ENCODE results near the gene NFKB2.
A peak's percentile ranks its signal among the peaks of the same experiment; 100 is the strongest.

The NFKB2 gene

DNA sequence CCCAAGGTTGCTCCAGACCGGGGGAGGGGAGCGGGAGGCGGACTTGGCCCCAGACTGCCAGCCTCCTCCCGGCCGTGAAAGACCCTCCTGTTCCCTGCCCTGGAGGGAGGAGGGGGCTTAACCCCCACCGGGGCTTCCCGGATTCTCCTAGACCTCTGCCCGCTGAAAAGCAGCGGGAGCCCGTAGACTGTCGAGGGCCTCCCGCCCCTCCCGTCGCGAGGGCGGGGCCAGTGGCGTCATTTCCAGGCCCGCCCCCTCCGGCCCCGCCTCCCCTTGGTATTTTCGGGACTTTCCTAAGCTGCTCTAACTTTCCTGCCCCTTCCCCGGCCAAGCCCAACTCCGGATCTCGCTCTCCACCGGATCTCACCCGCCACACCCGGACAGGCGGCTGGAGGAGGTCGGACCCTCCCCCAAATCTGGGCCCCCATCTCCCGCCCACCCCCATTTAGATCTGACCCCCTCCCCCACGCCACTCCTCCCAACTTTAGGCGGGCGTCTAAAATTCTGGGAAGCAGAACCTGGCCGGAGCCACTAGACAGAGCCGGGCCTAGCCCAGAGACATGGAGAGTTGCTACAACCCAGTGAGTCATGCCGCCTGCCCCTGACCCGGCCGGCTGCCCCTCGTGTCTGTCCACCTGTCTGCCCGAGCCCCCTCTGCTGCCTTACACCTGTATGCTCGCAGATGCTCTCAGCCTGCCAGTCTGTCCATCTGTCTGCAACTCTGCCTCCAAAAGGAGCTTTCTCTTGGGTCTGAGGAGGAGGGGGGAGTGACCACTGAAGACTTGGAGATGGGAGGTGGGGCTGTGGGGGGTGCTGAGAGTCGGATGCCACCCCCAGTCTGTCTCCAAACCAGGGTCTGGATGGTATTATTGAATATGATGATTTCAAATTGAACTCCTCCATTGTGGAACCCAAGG, at the start of gene NFKB2:
NFKB2 (plus strand) TSS at position 306 of the 917 bp plus-strand sequence; CDS start at position 561, 255 bp downstream.
- peak; percentile 89 for DNase-seq (ENCODE audit: low spot score)

DNA sequence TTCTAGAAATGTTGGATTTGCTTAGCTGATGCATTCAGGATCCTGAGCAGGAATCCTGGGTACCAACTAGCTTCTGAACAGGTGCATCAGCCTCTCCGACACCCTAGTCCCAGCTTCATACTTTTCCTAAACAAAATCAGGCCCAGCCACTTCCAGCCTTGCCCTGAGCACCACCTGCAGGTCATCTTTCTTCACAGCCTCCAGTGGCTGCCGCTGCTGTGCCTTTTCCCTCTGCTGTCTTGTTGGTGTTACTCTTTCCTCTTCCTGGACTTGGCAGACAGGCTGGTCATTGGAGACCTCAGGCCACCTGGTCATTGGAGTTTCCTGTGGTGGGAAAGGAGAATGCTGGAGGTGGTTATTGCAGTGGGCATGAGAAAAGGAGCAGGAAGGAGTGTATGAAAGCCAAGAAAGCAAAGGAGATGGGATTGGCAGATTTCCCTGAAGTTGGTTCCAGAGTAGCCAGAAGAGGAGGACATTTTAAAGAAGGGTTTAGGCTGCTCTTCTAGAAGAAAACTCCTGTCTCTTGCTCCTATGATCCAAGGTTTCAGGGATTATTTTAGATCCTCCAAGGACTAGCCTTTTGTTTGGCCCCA, 48.2 kb upstream of the NFKB2 start:
- peak; percentile 46 for DNase-seq (ENCODE audit: low spot score)

DNA sequence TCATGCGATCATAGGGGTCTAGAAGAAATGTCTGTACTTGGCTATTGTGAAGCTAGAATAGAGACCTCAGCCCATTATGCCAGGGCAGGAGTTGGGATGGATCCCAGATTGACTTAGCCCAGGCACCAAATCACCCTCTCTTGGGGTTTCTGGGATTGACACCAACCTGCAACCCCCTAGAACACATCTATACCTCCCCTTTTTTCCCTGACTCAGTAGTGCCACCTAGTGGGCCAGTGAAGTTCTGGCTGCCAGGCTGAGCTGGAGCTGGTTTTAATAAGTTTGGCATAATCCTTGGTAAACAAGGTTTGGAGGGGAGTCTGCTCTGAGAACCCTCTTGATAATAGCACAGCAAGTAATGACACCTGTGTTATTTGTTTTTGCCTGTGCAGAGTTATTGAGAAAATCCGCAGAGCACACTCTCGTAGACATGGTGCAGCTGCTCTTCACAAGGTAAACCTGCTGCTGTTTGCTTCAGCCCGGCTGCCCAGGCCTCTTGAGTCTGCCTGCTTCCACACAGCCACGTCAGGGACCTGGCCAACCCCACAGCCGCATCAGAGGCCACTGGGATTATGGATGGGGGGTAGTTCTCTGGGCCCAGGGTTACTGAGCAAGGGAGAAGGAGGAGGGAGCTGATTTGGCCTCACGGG, 43.3 kb upstream of the NFKB2 start:
- peak; percentile 55 for DNase-seq (ENCODE audit: low spot score)

DNA sequence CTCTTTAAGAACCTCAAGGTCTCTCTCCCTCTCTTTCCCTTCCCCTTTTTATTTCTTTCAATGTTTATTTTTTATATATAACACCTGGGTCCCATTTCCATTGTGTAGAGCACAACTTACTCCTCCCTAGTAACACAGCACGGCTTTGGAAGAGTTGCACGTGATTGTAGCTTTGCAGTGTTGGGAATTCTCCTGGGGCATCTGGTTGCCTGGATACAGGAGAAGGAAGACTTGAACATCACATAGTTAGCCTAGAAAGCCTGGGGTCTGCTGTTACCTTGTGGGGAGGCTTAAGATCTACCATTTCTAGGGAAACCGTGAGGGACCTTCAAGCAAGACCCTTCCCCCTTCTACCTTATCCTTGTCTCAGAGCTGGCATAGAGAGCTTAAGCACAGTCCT, 41.1 kb upstream of the NFKB2 start:
- no peak for DNase-seq (ENCODE audit: low spot score)

- no peak for DNase-seq (ENCODE audit: low spot score)
These were observed 36.7 kb upstream of the NFKB2 start for GRCh38 chr10:102358712-102359382.

DNA sequence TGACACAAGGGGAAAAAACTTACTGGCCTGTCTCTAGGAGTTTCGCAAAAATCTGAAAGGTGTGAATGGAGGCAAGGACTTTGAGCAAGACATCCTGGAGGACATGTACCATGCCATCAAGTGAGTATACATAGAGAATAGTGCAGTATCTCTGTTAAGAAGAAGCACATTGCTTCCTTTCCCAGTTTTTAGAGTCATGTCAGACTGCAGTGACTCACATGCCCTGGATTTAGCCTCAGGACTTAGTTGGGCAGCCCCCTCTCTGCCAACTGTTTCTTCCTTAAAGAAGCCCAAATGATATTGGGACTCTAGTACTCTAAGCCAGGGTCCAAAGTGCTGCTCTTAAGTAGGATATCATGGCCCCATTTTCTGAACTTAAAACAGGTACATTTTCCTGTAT, 28.1 kb upstream of the NFKB2 start:
- no peak for DNase-seq (ENCODE audit: low spot score)

GRCh38 chr10:102368077-102368476, 27.4 kb upstream of the NFKB2 start:
- DNase-seq (ENCODE audit: low spot score): no peak

GRCh38 chr10:102371295-102371694, 24.2 kb upstream of the NFKB2 start:
- DNase-seq (ENCODE audit: low spot score): no peak

GRCh38 chr10:102375250-102375649, 20.3 kb upstream of the NFKB2 start:
- DNase-seq (ENCODE audit: low spot score): no peak

DNA sequence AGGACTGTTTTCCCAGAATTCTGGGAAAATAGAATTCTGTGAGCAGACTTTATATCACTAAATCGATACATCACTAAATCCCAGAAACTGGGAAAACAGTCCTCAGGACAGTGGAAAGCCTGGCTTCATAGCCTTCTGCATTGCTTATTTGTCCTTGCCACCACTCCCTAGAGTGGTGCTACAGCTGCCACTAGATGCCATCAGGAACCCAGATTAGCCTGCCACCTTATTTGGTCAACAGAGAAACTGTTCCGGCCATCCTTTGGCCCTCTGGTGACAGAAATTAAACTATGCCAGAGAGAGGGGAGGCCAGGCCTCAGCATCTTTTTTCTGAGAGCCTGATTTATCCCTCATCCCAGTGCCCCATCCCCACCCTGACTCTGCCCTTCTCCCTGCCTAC, 19.6 kb upstream of the NFKB2 start:
- DNase-seq (ENCODE audit: low spot score): no peak

DNA sequence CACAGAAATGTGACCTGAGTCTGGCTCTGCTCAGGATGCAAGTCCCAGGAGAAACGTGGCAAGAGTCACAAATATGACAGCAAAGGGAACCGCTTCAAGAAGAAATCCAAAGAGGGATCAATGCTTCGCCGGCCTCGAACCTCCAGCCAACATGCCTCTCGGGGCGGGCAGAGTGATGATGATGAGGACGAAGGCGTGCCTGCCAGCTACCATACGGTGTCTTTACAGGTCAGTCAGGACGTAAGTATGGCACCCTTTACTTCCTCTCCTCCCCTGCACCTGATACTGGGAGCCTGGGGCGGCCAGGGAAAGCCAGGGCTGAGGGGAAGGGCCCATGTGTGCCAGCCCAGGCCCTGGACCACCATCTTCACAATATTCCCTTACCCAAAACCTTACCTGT, 18.6 kb upstream of the NFKB2 start:
- DNase-seq (ENCODE audit: low spot score): no peak

GRCh38 chr10:102379383-102379782, 16.1 kb upstream of the NFKB2 start:
- no peak for DNase-seq (ENCODE audit: low spot score)

GRCh38 chr10:102381983-102382382, 13.5 kb upstream of the NFKB2 start:
- DNase-seq (ENCODE audit: low spot score): no peak

DNA sequence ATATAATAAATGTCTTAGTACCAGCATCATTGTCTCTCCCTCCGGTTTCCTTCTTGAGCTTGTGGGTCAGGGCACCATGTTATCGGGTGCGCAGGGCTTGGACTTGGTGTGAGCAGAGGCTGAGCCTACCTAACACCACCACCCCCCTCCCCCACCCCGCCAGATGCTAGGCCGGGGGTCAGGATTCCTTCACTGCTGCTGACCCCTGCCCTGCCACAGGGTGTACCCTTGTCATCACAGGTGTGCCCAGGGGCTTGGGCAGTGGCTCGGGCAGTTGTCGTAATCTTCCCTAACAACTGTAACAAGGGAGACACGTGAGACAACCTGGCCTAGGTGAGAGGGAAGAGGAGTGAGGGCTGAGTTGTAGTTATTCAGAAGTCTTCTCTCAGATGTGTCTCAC, 12.6 kb upstream of the NFKB2 start:
- no peak for DNase-seq (ENCODE audit: low spot score)

- DNase-seq (ENCODE audit: low spot score): no peak
These were observed 11.5 kb upstream of the NFKB2 start for GRCh38 chr10:102384053-102384452.

DNA sequence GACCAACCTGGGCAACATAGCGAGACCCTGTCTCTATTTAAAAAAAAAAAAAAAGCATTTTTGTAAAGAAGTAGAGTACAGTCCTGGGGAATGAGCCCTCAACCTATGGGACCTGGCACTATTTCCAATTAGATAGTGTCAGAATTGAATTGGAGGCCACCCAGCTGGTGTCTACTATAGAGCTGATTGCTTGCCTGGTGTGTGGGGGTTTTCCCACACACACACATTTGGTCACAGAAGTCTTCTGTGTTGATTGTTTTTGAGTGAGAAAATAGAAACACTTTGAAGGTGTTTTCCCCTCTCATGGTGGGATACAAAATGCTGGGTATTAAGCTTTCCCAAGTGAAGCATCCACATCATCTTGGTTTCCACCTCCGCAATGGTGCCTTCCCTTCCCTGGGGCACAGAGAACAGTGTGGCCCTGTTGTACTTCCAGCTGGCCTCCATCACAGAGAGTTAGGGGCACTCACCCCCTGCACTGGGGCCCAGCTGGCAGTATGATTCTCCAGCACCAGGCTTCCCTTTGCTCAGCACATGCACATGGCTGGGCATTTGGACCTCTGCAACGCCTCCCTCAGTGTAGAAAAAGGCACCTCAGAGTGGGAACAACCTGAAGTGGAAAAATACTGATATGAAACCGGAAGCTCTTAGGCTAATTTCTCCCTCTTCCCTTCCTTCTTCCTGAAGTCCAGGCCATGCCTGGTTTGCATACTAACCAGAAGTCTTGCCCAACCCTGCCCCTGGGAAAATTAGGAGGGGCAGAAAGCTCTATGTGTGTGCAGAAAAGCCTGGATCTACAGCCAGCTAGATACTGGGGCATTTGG, 10.7 kb upstream of the NFKB2 start:
- peak; percentile 54 for DNase-seq (ENCODE audit: low spot score)

GRCh38 chr10:102389894-102390293, 5.6 kb upstream of the NFKB2 start:
- DNase-seq (ENCODE audit: low spot score): no peak

GRCh38 chr10:102392306-102392705, 3.2 kb upstream of the NFKB2 start:
- DNase-seq (ENCODE audit: low spot score): no peak

DNA sequence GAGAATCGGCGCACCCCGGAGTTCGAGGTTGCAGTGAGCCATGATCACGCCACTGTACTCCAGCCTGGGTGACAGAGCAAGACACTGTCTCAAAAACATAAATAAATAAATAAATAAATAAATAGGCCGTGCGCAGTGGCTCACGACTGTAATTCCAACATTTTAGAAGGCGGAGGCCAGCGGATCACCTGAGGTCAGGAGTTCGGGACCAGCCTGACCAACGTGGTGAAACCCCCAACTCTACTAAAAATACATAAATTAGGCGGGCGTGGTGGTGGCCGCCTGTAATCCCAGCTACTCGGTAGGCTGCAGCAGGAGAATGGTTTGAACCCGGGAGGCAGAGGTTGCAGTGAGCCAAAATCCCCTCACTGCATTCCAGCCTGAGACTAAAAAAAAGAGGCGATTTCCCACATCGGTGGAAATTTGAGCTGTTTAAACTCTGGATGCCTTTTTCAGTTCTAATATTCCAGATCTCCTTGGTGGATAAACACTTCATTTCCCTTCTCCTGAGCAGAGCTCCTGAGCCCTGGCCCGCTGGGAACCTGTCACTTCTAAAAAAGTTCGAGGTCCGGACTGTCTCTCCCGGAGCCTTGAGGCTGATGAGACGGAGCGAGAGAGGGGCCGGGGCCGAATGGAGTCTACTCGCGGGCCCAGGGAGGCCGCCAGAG, 2.0 kb upstream of the NFKB2 start:
- DNase-seq (ENCODE audit: low spot score): peak; percentile 84

- DNase-seq (ENCODE audit: low spot score): peak; percentile 97
These were observed 1.3 kb upstream of the NFKB2 start for GRCh38 chr10:102394079-102394800.

Data from HuH-7 (cell line).